ENCODE measurements around the gene SPCS3. TPM values are rescaled to one million over a fixed set of nuclear protein-coding genes. Genes with fewer than 3 reads are reported as not detected.

The SPCS3 gene
- 255 and 286 TPM in 2 replicates for total RNA-seq

DNA sequence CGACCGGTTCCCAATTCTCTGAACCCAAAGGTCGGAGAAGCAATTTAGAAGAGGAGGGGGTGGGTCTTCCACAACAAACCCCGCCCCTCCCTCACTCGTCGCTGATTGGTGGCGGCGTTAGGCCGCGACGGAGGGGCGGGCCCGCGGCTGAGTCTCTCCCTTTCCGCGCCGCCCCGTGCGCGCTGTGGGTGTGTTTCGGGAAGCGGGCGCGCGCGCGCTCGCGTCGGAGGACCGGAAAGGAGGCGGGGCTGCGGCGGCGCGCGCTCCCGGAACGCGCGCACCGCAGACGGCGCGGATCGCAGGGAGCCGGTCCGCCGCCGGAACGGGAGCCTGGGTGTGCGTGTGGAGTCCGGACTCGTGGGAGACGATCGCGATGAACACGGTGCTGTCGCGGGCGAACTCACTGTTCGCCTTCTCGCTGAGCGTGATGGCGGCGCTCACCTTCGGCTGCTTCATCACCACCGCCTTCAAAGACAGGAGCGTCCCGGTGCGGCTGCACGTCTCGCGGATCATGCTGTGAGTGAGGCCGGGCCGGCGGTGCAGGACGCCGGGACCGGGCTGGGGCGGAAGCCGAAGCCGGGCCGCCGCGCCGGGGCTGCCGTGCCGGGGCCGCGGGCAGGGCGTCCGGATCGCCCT, at the start of gene SPCS3:
TSS of gene SPCS3 (plus strand) at position 263 of the 636 bp plus-strand sequence. CDS start at position 374, 111 bp downstream.

Other genes with a start within 250 kb of the SPCS3 start
- gene SPATA4, start 124.4 kb upstream of the SPCS3 start, total RNA-seq, result 0.29 and 0.44 TPM in 2 replicates
- 2.1 and 2.2 TPM in 2 replicates for gene ASB5, start 50.7 kb upstream of the SPCS3 start, total RNA-seq

Measured in placental pericyte (primary cell).